ENCODE measurements around the gene SESN1.

DNA sequence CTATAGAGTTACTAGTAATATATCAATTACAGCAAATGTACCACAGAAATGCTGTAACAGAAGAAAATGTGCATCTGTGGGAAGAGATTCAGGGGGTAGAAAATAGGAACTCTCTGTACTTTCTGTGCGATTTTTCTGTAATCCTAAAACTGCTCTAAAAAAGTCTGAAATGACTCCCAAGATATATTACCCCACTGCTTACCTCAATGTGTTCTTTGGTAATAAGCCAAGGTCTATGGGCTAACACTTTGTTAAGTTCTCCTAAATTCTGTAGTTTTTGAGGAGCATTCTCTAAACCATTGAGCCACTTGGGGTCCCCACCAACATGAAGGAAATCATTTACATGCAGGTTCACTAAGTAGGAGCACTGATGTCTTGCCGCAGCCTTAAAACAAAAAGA lies 94.4 kb downstream of the SESN1 start:
- TF ChIP-seq, protein P1, sequence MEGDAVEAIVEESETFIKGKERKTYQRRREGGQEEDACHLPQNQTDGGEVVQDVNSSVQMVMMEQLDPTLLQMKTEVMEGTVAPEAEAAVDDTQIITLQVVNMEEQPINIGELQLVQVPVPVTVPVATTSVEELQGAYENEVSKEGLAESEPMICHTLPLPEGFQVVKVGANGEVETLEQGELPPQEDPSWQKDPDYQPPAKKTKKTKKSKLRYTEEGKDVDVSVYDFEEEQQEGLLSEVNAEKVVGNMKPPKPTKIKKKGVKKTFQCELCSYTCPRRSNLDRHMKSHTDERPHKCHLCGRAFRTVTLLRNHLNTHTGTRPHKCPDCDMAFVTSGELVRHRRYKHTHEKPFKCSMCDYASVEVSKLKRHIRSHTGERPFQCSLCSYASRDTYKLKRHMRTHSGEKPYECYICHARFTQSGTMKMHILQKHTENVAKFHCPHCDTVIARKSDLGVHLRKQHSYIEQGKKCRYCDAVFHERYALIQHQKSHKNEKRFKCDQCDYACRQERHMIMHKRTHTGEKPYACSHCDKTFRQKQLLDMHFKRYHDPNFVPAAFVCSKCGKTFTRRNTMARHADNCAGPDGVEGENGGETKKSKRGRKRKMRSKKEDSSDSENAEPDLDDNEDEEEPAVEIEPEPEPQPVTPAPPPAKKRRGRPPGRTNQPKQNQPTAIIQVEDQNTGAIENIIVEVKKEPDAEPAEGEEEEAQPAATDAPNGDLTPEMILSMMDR (IDR thresholded peaks at IDR 0.05), result no peak
- no peak for TF ChIP-seq POLR2A (IDR thresholded peaks at IDR 0.05)
